Measurements from ENCODE around the gene OPN5.

DNA sequence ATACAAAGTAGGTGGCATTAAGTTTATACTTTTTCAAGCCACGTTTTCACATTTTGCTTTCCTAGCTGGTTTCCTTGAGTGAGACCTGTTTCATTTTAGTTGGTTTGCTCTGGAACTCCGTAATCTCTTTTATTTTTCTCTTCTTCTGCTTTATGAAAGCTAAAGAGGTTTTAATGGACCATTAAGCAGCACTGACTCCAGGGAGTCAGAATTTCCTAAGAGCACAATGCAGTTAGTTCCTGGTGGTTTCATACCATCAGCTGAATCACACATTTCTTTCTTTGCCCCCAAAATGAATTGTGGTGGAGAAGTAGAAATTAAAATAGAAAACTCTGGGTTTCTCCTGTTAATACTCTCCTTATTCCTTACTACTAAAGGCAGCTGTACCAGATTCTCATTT is 3.4 kb downstream of the OPN5 start:
- TF ChIP-seq POLR2A (IDR thresholded peaks at IDR 0.05; ENCODE audit: low read length) = no peak
- TF ChIP-seq GATA1 (IDR thresholded peaks at IDR 0.05; ENCODE audit: low read depth, low read length) = no peak

Measured in erythroblast (primary cell).